ENCODE measurements around the gene CILP. TPM values are rescaled to one million over a fixed set of nuclear protein-coding genes. Genes with fewer than 3 reads are reported as not detected.

CILP gene
- total and polyA plus RNA-seq, 2 of the 13 experiments (the other 11 are each of a cell fraction or from before 2014, with no cell fraction given) = 0.03 TPM; not detected in 1

DNA sequence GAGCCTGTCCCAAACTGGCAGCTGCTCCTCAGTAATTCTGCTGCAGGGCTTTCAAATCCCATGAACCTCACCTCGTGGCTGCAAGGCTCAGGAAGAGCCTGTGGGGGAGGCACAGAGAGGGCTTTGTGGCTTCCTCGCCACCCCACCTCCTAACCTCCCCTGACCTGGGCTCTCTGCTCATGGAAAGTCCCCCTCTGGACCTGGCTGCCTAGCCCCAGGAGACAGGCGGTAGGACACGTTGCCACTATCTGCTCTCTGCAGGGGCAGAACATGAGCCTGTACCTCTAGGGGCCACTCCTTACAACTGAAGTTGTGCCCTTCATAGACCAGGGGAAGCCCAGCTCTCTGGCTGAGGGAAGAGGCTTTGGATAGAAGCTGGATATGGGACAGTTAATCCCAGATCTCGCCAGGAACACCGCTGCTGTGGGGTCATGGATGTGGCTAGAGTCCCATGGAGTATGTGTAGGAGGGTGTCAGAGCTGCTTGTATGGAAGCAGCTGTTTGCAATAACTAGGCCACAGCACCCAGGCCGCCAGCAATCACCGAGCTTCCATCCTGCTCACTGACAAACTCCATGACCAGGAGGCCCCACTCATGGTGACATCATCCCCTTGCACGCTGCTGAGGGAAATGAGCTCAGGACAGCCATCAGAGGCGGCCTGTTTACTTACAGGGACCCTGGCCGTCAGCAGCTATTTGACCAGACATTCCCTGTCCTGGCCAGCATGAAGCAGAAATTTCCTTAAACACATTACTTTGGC, 34.0 kb upstream of the CILP start (continued):
- TF ChIP-seq, protein P1, sequence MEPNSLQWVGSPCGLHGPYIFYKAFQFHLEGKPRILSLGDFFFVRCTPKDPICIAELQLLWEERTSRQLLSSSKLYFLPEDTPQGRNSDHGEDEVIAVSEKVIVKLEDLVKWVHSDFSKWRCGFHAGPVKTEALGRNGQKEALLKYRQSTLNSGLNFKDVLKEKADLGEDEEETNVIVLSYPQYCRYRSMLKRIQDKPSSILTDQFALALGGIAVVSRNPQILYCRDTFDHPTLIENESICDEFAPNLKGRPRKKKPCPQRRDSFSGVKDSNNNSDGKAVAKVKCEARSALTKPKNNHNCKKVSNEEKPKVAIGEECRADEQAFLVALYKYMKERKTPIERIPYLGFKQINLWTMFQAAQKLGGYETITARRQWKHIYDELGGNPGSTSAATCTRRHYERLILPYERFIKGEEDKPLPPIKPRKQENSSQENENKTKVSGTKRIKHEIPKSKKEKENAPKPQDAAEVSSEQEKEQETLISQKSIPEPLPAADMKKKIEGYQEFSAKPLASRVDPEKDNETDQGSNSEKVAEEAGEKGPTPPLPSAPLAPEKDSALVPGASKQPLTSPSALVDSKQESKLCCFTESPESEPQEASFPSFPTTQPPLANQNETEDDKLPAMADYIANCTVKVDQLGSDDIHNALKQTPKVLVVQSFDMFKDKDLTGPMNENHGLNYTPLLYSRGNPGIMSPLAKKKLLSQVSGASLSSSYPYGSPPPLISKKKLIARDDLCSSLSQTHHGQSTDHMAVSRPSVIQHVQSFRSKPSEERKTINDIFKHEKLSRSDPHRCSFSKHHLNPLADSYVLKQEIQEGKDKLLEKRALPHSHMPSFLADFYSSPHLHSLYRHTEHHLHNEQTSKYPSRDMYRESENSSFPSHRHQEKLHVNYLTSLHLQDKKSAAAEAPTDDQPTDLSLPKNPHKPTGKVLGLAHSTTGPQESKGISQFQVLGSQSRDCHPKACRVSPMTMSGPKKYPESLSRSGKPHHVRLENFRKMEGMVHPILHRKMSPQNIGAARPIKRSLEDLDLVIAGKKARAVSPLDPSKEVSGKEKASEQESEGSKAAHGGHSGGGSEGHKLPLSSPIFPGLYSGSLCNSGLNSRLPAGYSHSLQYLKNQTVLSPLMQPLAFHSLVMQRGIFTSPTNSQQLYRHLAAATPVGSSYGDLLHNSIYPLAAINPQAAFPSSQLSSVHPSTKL (CRISPR knock-in tag; IDR thresholded peaks at IDR 0.05) = peak; percentile 45
- TF ChIP-seq FOXA1 (IDR thresholded peaks at IDR 0.05) = no peak
- TF ChIP-seq FOXA1 (CRISPR knock-in tag; IDR thresholded peaks at IDR 0.05) = peak; percentile 89
- peak; percentile 27; the same call in 1 of the 2 replicates for TF ChIP-seq GABPB1 (CRISPR knock-in tag; IDR thresholded peaks at IDR 0.05)
- no peak for TF ChIP-seq ZMYM4 (CRISPR knock-in tag; IDR thresholded peaks at IDR 0.05)
- TF ChIP-seq TAF1 (CRISPR knock-in tag; IDR thresholded peaks at IDR 0.05) = peak; percentile 40; the same call in 1 of the 2 replicates

DNA sequence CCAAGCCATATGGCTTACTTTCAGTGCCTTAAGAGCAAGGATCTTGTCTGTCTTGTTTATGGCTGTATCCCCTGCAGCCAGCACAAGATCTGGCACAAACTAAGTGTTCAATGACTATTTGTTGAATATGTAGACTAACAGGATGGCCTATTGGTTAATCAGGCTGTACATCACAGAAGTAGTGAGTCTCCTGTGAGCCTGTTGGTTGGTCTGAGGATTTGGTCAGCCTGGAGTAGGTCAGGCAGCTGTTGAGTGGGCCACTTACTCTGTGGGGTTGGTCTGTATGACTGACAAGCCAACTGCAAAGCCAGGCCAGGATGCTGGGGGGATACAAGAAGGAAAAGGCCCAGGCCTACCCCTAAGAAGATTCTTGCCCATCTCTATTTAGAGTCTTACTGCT, 33.4 kb upstream of the CILP start:
- POLR2A ChIA-PET = interaction anchor here (0.6 to 1.8 kb wide), 4 partner anchors 27 to 60 kb away, joined by 3 to 20 read pairs (median 11); partner anchors contain the start of gene RNU5B-1
- in situ Hi-C loops (cut with HindIII; ENCODE audit: extremely low pct_ligation_motif_present, low pct_unique_long_range_greater_than_20kb) = no loop called here
- H3K9ac ChIP-seq (ENCODE audit: insufficient read depth, low read depth, low read length) = peak overlapping the region; percentile 60; the same call in 1 of the 2 replicates
- no TSS peak for BruUV-seq (replicated peaks)
- DNase-seq (ENCODE audit: low spot score) = no peak
- H3K79me2 ChIP-seq (ENCODE audit: insufficient read depth, low read length) = no peaks in the 10 kb centered on the region
- H3K36me3 ChIP-seq (replicated peaks in 1 of 2; ENCODE audit: control insufficient read depth in 1 of 2, insufficient read depth in 2 of 2, low read length in 2 of 2) = no peaks in the 10 kb centered on the region
- no peaks in the 10 kb centered on the region for H3K9me3 ChIP-seq (ENCODE audit: low read length)
- H3K4me1 ChIP-seq (ENCODE audit: insufficient read depth, low read length) = peaks cover 56% of the 10 kb centered on the region
- no peak overlapping the region for H3K27ac ChIP-seq (ENCODE audit: extremely low read length, insufficient read depth, low read length)
- peak overlapping the region; percentile 75 for H3K4me2 ChIP-seq (ENCODE audit: low read depth, low read length)
- no peaks in the 10 kb centered on the region for H4K20me1 ChIP-seq (ENCODE audit: insufficient read depth, low read length)
- no peak; the same call in 2 of the 3 replicates for ATAC-seq
- CTCF ChIA-PET (ENCODE audit: low intra/inter-chr PET ratio, low total read pairs) = no interaction called here
- no peak overlapping the region for H2AFZ ChIP-seq (ENCODE audit: low read length)
- intact Hi-C loops (cut with micrococcal nuclease; ENCODE audit: unreplicated experiment) = no loop called here
- no peaks in the 10 kb centered on the region for H3K27me3 ChIP-seq (ENCODE audit: control insufficient read depth in 1 of 2, insufficient read depth in 2 of 2, low read length in 2 of 2)
- no peak overlapping the region for H3K4me3 ChIP-seq (replicated peaks in 1 of 3; ENCODE audit: insufficient read depth in 1 of 3, low read depth in 2 of 3, low read length in 3 of 3)
- TF ChIP-seq, protein P2, sequence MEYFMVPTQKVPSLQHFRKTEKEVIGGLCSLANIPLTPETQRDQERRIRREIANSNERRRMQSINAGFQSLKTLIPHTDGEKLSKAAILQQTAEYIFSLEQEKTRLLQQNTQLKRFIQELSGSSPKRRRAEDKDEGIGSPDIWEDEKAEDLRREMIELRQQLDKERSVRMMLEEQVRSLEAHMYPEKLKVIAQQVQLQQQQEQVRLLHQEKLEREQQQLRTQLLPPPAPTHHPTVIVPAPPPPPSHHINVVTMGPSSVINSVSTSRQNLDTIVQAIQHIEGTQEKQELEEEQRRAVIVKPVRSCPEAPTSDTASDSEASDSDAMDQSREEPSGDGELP (IDR thresholded peaks at IDR 0.05; ENCODE audit: borderline replicate concordance, low read depth) = no peak
- TF ChIP-seq SALL1 (CRISPR knock-in tag; IDR thresholded peaks at IDR 0.05) = no peak
- TF ChIP-seq, protein P3, sequence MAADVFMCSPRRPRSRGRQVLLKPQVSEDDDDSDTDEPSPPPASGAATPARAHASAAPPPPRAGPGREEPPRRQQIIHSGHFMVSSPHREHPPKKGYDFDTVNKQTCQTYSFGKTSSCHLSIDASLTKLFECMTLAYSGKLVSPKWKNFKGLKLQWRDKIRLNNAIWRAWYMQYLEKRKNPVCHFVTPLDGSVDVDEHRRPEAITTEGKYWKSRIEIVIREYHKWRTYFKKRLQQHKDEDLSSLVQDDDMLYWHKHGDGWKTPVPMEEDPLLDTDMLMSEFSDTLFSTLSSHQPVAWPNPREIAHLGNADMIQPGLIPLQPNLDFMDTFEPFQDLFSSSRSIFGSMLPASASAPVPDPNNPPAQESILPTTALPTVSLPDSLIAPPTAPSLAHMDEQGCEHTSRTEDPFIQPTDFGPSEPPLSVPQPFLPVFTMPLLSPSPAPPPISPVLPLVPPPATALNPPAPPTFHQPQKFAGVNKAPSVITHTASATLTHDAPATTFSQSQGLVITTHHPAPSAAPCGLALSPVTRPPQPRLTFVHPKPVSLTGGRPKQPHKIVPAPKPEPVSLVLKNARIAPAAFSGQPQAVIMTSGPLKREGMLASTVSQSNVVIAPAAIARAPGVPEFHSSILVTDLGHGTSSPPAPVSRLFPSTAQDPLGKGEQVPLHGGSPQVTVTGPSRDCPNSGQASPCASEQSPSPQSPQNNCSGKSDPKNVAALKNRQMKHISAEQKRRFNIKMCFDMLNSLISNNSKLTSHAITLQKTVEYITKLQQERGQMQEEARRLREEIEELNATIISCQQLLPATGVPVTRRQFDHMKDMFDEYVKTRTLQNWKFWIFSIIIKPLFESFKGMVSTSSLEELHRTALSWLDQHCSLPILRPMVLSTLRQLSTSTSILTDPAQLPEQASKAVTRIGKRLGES (CRISPR knock-in tag; IDR thresholded peaks at IDR 0.05; ENCODE audit: borderline replicate concordance) = no peak
- TF ChIP-seq ZNF232 (CRISPR knock-in tag; IDR thresholded peaks at IDR 0.05; ENCODE audit: borderline replicate concordance) = no peak
- no peak for TF ChIP-seq HOXA9 (CRISPR knock-in tag; IDR thresholded peaks at IDR 0.05; ENCODE audit: borderline replicate concordance)
- no peak for TF ChIP-seq ZFP36L2 (CRISPR knock-in tag; IDR thresholded peaks at IDR 0.05)
- no peak for TF ChIP-seq NCOA1 (CRISPR knock-in tag; IDR thresholded peaks at IDR 0.05)
- FAIRE-seq = no peak
